Lower leg skin (tissue), 4 donors: Measurements from ENCODE around the gene IL22. TPM values are rescaled to one million over a fixed set of nuclear protein-coding genes. Genes with fewer than 3 reads are reported as not detected.
A peak's percentile ranks its signal among the peaks of the same experiment; 100 is the strongest.

Experiments used
- DNase-seq, 2 donors: peaks; one replicate each; pipeline ENCODE4 v3.0.0-alpha.2; 2019; ENCODE audit warnings: low spot score in 2 of 2
- H3K4me3 ChIP-seq: fragments of 200-600 bp; sonication (generic); 2 replicates; pipeline ENCODE4 v1.5.1; 2017; ENCODE audit warnings: mild to moderate bottlenecking, low read depth; ENCODE audit not compliant: poor library complexity, severe bottlenecking
- CTCF ChIP-seq, 3 donors: fragments of 450-650 bp; IDR thresholded peaks; one replicate each; pipeline ENCODE4 v1.5.1; 2016; ENCODE audit warnings: antibody characterized with exemption in 3 of 3, mild to moderate bottlenecking in 3 of 3, moderate library complexity in 2 of 3
- POLR2A ChIP-seq, 2 donors: fragments of 450-650 bp; IDR thresholded peaks; one replicate each; pipeline ENCODE4 v1.6.1; 2016 to 2017; ENCODE audit warnings: antibody characterized with exemption in 2 of 2, mild to moderate bottlenecking in 1 of 2, moderate library complexity in 1 of 2
- WGBS, 2 donors: methylation state at CpG; one replicate each; pipeline ENCODE4 v1.1.5; 2018; 5-methylcytosine and 5-hydroxymethylcytosine counted together
- intact Hi-C: fragments of 100-400 bp; cut with DNase I; formaldehyde crosslinking; loops from one replicate; pipeline ENCODE4 v1.15.0; 2023; ENCODE audit warnings: low total_unique reads
- total RNA-seq, 4 donors: library from RNA; depleted of rRNA; stranded (reverse); fragments of >200 nt; gene quantifications; one replicate each; pipeline ENCODE4 v1.1.0, GENCODE V29; 2016

IL22 gene
- total RNA-seq, 4 donors from 2014 or later, result not detected

- TF ChIP-seq POLR2A (IDR thresholded peaks at IDR 0.05) (no peak), CTCF (IDR thresholded peaks at IDR 0.05) (no peak)
- peak in 1 of 2 donors; percentile 29 for DNase-seq
- intact Hi-C loops, result no loop called here
- WGBS, 2 donors, result 53 to 58% methylated on average over 4 of the region's 4 CpGs
- no peak overlapping the region for H3K4me3 ChIP-seq
Measured at GRCh38 chr12:68291396-68292036, 38.1 kb upstream of the IL22 start.

- TF ChIP-seq CTCF (IDR thresholded peaks at IDR 0.05) (no peak), POLR2A (IDR thresholded peaks at IDR 0.05) (no peak)
- WGBS, 2 donors, result 47 to 62% methylated on average over 6 of the region's 6 CpGs
- intact Hi-C loops, result no loop called here
- no peak overlapping the region for H3K4me3 ChIP-seq
- no peak for DNase-seq
Measured at GRCh38 chr12:68290126-68290525, 36.7 kb upstream of the IL22 start.

- 57 to 58% methylated on average over 5 of the region's 5 CpGs for WGBS, 2 donors
- intact Hi-C loops, result no loop called here
- H3K4me3 ChIP-seq, result no peak overlapping the region
- no peak for TF ChIP-seq CTCF (IDR thresholded peaks at IDR 0.05)
- TF ChIP-seq POLR2A (IDR thresholded peaks at IDR 0.05), result no peak
- no peak for DNase-seq
Measured at GRCh38 chr12:68287106-68287505, 33.7 kb upstream of the IL22 start.

GRCh38 chr12:68286396-68286795 is 33.0 kb upstream of the IL22 start:
- no peak overlapping the region for H3K4me3 ChIP-seq
- DNase-seq, result no peak
- WGBS, 2 donors, result 79 to 86% methylated on average over 4 of the region's 4 CpGs
- intact Hi-C loops, result no loop called here
- no peak for TF ChIP-seq POLR2A (IDR thresholded peaks at IDR 0.05)
- TF ChIP-seq CTCF (IDR thresholded peaks at IDR 0.05), result no peak

- TF ChIP-seq CTCF (IDR thresholded peaks at IDR 0.05) (no peak), POLR2A (IDR thresholded peaks at IDR 0.05) (no peak)
- no peak overlapping the region for H3K4me3 ChIP-seq
- intact Hi-C loops, result no loop called here
- no peak for DNase-seq
- 78 to 88% methylated on average over 3 of the region's 3 CpGs for WGBS, 2 donors
Measured at GRCh38 chr12:68285541-68285940, 32.1 kb upstream of the IL22 start.
